WTC11 (cell line): ENCODE data around the gene EDN1. TPM values are rescaled to one million over a fixed set of nuclear protein-coding genes. Genes with fewer than 3 reads are reported as not detected.

Experiments
- ATAC-seq: fragments of 200-7000 bp; cut with Tn5 transposase; 2 replicates; pipeline ENCODE4 v1.10.0; 2021; ENCODE audit warnings: mild to moderate bottlenecking, moderate library complexity
- CTCF ChIA-PET: fragments of 300-600 bp; sonication (Branson Sonifier 250); formaldehyde crosslinking; loops from one replicate; lab custom pipeline; 2021; ENCODE audit warnings: antibody characterized with exemption; lab: Charles Lee
- POLR2A ChIA-PET: fragments of 350-600 bp; sonication (Branson Sonifier 250); formaldehyde crosslinking; loops from one replicate; lab custom pipeline; 2021; ENCODE audit warnings: antibody characterized with exemption; lab: Charles Lee
- DNase-seq: peaks from one replicate; pipeline ENCODE4 v3.0.0; 2021; ENCODE audit warnings: low spot score
- H3K27ac Mint-ChIP-seq: 2 replicates; pipeline ENCODE4 v1.8.0; 2021; ENCODE audit warnings: mixed read lengths
- H3K27me3 Mint-ChIP-seq: 2 replicates; pipeline ENCODE4 v1.8.0; 2021; ENCODE audit warnings: low read depth, mild to moderate bottlenecking, moderate library complexity, mixed read lengths
- H3K36me3 Mint-ChIP-seq: 2 replicates; pipeline ENCODE4 v1.8.0; 2021; ENCODE audit warnings: mixed read lengths
- H3K4me1 Mint-ChIP-seq: 2 replicates; pipeline ENCODE4 v1.8.0; 2022; ENCODE audit warnings: mixed read lengths
- H3K4me3 Mint-ChIP-seq: 2 replicates; pipeline ENCODE4 v1.8.0; 2021; ENCODE audit warnings: mild to moderate bottlenecking, moderate library complexity, mixed read lengths
- H3K9me3 Mint-ChIP-seq: 2 replicates; pipeline ENCODE4 v1.8.0; 2021; ENCODE audit warnings: mixed read lengths
- ETV6 ChIP-seq: sonication (generic); formaldehyde crosslinking; IDR thresholded peaks from 2 replicates; pipeline ENCODE4 v1.8.1; 2022; ENCODE audit warnings: mild to moderate bottlenecking, missing genetic modification reagents
- FOXK1 ChIP-seq: sonication (generic); formaldehyde crosslinking; IDR thresholded peaks from 2 replicates; pipeline ENCODE4 v1.8.0; 2022; ENCODE audit warnings: mild to moderate bottlenecking, moderate library complexity, missing genetic modification reagents
- GABPB1 ChIP-seq: sonication (generic); formaldehyde crosslinking; IDR thresholded peaks from 2 replicates; pipeline ENCODE4 v1.8.1; 2023; ENCODE audit warnings: mild to moderate bottlenecking, missing genetic modification reagents
- NFE2L1 ChIP-seq: sonication (generic); formaldehyde crosslinking; IDR thresholded peaks from 2 replicates; pipeline ENCODE4 v1.8.1; 2023; ENCODE audit warnings: missing genetic modification reagents
- RORB ChIP-seq: fragments of 250-450 bp; sonication (Bioruptor Pico); IDR thresholded peaks from 2 replicates; pipeline ENCODE4 v1.9.0; 2021; ENCODE audit warnings: mild to moderate bottlenecking
- SMAD3 ChIP-seq: sonication (generic); formaldehyde crosslinking; IDR thresholded peaks from 2 replicates; pipeline ENCODE4 v1.8.0; 2022; ENCODE audit warnings: missing genetic modification reagents, mild to moderate bottlenecking, borderline replicate concordance
- SOX15 ChIP-seq: fragments of 250-450 bp; sonication (Bioruptor Pico); IDR thresholded peaks from 2 replicates; pipeline ENCODE4 v1.9.0; 2021; ENCODE audit warnings: mild to moderate bottlenecking
- ZNF219 ChIP-seq: sonication (generic); formaldehyde crosslinking; IDR thresholded peaks from 2 replicates; pipeline ENCODE4 v1.8.0; 2023; ENCODE audit warnings: missing genetic modification reagents, mild to moderate bottlenecking, borderline replicate concordance
- ZNF232 ChIP-seq: sonication (generic); formaldehyde crosslinking; IDR thresholded peaks from 2 replicates; pipeline ENCODE4 v1.8.0; 2022; ENCODE audit warnings: mild to moderate bottlenecking, missing genetic modification reagents
- ZNF416 ChIP-seq: fragments of 250-450 bp; sonication (Bioruptor Pico); IDR thresholded peaks from 2 replicates; pipeline ENCODE4 v1.9.0; 2021; ENCODE audit warnings: mild to moderate bottlenecking, inconsistent platforms
- total RNA-seq: library from RNA; stranded (reverse); gene quantifications from 3 replicates; pipeline ENCODE4 v1.2.3, GENCODE V29; 2021
- TF ChIP-seq, protein P1 (sequence below): fragments of 250-450 bp; sonication (Bioruptor Pico); IDR thresholded peaks from 2 replicates; pipeline ENCODE4 v1.9.0; 2021; ENCODE audit warnings: mild to moderate bottlenecking
- TF ChIP-seq, protein P2 (sequence below): sonication (generic); formaldehyde crosslinking; IDR thresholded peaks from 2 replicates; pipeline ENCODE4 v1.8.1; 2023; ENCODE audit warnings: mild to moderate bottlenecking, missing genetic modification reagents, moderate library complexity
- TF ChIP-seq, protein P3 (sequence below): sonication (generic); formaldehyde crosslinking; IDR thresholded peaks from 2 replicates; pipeline ENCODE4 v1.8.0; 2023; ENCODE audit warnings: missing genetic modification reagents, mild to moderate bottlenecking, borderline replicate concordance
- TF ChIP-seq, protein P4 (sequence below): sonication (generic); formaldehyde crosslinking; IDR thresholded peaks from 2 replicates; pipeline ENCODE4 v1.8.0; 2022; ENCODE audit warnings: mild to moderate bottlenecking, missing genetic modification reagents
- TF ChIP-seq, protein P5 (sequence below): sonication (generic); formaldehyde crosslinking; IDR thresholded peaks from 2 replicates; pipeline ENCODE4 v1.8.1; 2023; ENCODE audit warnings: mild to moderate bottlenecking, missing genetic modification reagents, borderline replicate concordance

EDN1 gene
- total RNA-seq, 1 experiment from 2014 or later, result 1.0 TPM

DNA sequence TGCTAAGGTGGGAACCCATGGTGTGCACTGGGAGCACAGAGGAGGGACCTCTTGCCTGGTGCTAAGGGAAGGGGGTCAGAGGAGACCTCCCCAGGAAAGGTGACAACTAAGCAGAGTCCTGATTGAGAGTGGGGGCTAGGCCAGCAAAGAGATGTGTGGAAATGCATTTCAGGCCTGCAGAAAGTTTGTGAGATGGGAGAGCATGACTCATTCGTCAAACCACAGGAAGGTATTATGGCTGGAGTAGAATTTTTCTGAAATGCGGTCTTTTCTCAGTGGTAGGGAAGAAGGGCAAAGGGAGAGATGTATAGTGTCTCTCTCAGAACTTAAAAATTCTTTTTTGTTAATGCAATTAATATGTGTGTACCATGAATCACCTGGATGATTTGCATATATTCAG is 23.6 kb upstream of the EDN1 start (continued):
- TF ChIP-seq NFE2L1 (CRISPR knock-in tag) (no peak), FOXK1 (CRISPR knock-in tag) (no peak), ZNF416 (no peak), SMAD3 (CRISPR knock-in tag) (no peak)
- TF ChIP-seq, protein P1, sequence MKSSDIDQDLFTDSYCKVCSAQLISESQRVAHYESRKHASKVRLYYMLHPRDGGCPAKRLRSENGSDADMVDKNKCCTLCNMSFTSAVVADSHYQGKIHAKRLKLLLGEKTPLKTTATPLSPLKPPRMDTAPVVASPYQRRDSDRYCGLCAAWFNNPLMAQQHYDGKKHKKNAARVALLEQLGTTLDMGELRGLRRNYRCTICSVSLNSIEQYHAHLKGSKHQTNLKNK (CRISPR knock-in tag), result no peak
- TF ChIP-seq, protein P2, sequence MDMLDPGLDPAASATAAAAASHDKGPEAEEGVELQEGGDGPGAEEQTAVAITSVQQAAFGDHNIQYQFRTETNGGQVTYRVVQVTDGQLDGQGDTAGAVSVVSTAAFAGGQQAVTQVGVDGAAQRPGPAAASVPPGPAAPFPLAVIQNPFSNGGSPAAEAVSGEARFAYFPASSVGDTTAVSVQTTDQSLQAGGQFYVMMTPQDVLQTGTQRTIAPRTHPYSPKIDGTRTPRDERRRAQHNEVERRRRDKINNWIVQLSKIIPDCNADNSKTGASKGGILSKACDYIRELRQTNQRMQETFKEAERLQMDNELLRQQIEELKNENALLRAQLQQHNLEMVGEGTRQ (CRISPR knock-in tag), result no peak

DNA sequence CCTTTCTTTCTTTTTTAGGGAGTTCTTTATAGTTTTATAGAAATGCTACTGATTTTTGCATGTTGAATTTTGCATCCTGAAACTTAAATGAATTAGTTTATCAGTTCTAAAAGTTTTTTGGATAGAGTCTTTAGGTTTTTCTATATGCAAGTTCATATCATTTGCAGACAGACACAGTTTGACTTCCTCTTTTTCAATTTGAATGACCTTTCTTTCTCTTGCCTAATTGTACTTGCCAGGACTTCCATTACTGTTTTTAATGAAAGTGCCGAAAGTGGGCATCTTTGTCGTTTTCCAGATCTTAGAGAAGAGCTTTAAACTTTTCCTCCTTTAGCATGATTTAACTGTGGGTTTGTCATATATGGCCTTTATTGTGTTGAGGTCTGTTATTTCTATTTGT is 21.1 kb upstream of the EDN1 start:
- POLR2A ChIA-PET, result no interaction called here
- CTCF ChIA-PET, result no interaction called here
- no peaks in the 10 kb centered on the region; the same call in 1 of the 2 replicates for H3K27me3 Mint-ChIP-seq
- peaks cover 5% of the 10 kb centered on the region for H3K36me3 Mint-ChIP-seq
- no peak overlapping the region for H3K27ac Mint-ChIP-seq
- H3K4me3 Mint-ChIP-seq, result no peak overlapping the region
- peaks cover 23% of the 10 kb centered on the region for H3K9me3 Mint-ChIP-seq
- no peaks in the 10 kb centered on the region for H3K4me1 Mint-ChIP-seq
- ATAC-seq, result no peak
- DNase-seq, result no peak
- no peak for TF ChIP-seq ZNF232 (CRISPR knock-in tag)
- TF ChIP-seq, protein P3, sequence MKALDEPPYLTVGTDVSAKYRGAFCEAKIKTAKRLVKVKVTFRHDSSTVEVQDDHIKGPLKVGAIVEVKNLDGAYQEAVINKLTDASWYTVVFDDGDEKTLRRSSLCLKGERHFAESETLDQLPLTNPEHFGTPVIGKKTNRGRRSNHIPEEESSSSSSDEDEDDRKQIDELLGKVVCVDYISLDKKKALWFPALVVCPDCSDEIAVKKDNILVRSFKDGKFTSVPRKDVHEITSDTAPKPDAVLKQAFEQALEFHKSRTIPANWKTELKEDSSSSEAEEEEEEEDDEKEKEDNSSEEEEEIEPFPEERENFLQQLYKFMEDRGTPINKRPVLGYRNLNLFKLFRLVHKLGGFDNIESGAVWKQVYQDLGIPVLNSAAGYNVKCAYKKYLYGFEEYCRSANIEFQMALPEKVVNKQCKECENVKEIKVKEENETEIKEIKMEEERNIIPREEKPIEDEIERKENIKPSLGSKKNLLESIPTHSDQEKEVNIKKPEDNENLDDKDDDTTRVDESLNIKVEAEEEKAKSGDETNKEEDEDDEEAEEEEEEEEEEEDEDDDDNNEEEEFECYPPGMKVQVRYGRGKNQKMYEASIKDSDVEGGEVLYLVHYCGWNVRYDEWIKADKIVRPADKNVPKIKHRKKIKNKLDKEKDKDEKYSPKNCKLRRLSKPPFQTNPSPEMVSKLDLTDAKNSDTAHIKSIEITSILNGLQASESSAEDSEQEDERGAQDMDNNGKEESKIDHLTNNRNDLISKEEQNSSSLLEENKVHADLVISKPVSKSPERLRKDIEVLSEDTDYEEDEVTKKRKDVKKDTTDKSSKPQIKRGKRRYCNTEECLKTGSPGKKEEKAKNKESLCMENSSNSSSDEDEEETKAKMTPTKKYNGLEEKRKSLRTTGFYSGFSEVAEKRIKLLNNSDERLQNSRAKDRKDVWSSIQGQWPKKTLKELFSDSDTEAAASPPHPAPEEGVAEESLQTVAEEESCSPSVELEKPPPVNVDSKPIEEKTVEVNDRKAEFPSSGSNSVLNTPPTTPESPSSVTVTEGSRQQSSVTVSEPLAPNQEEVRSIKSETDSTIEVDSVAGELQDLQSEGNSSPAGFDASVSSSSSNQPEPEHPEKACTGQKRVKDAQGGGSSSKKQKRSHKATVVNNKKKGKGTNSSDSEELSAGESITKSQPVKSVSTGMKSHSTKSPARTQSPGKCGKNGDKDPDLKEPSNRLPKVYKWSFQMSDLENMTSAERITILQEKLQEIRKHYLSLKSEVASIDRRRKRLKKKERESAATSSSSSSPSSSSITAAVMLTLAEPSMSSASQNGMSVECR (CRISPR knock-in tag), result no peak
- TF ChIP-seq ZNF219 (CRISPR knock-in tag), result no peak
- TF ChIP-seq GABPB1, result no peak
- TF ChIP-seq, protein P4, sequence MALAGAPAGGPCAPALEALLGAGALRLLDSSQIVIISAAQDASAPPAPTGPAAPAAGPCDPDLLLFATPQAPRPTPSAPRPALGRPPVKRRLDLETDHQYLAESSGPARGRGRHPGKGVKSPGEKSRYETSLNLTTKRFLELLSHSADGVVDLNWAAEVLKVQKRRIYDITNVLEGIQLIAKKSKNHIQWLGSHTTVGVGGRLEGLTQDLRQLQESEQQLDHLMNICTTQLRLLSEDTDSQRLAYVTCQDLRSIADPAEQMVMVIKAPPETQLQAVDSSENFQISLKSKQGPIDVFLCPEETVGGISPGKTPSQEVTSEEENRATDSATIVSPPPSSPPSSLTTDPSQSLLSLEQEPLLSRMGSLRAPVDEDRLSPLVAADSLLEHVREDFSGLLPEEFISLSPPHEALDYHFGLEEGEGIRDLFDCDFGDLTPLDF (CRISPR knock-in tag), result no peak
- TF ChIP-seq, protein P1 (CRISPR knock-in tag), result no peak
- TF ChIP-seq RORB, result no peak
- no peak for TF ChIP-seq ETV6 (CRISPR knock-in tag)
- no peak for TF ChIP-seq SOX15 (CRISPR knock-in tag)
- TF ChIP-seq, protein P5, sequence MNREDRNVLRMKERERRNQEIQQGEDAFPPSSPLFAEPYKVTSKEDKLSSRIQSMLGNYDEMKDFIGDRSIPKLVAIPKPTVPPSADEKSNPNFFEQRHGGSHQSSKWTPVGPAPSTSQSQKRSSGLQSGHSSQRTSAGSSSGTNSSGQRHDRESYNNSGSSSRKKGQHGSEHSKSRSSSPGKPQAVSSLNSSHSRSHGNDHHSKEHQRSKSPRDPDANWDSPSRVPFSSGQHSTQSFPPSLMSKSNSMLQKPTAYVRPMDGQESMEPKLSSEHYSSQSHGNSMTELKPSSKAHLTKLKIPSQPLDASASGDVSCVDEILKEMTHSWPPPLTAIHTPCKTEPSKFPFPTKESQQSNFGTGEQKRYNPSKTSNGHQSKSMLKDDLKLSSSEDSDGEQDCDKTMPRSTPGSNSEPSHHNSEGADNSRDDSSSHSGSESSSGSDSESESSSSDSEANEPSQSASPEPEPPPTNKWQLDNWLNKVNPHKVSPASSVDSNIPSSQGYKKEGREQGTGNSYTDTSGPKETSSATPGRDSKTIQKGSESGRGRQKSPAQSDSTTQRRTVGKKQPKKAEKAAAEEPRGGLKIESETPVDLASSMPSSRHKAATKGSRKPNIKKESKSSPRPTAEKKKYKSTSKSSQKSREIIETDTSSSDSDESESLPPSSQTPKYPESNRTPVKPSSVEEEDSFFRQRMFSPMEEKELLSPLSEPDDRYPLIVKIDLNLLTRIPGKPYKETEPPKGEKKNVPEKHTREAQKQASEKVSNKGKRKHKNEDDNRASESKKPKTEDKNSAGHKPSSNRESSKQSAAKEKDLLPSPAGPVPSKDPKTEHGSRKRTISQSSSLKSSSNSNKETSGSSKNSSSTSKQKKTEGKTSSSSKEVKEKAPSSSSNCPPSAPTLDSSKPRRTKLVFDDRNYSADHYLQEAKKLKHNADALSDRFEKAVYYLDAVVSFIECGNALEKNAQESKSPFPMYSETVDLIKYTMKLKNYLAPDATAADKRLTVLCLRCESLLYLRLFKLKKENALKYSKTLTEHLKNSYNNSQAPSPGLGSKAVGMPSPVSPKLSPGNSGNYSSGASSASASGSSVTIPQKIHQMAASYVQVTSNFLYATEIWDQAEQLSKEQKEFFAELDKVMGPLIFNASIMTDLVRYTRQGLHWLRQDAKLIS, result no peak
